ENCODE data around the gene LIX1L. TPM values are rescaled to one million over a fixed set of nuclear protein-coding genes. Genes with fewer than 3 reads are reported as not detected.

LIX1L gene
- total and polyA plus RNA-seq, 2 of the 13 experiments (the other 11 are each of a cell fraction or from before 2014, with no cell fraction given), result 8.1 to 24.9 TPM

GRCh38 chr1:145964328-145965118, 6.7 kb upstream of the LIX1L start, which contains the start of the genes ANKRD34A and POLR3GL (continued):
- TF ChIP-seq PRDM15 (CRISPR knock-in tag; IDR thresholded peaks at IDR 0.05) (no peak), ETV6 (CRISPR knock-in tag; conservative IDR thresholded peaks at IDR 0.05) (peak; percentile 83), ZBTB39 (CRISPR knock-in tag; IDR thresholded peaks at IDR 0.05) (no peak), PCBP1 (IDR thresholded peaks at IDR 0.05; ENCODE audit: borderline replicate concordance, low read depth, low read length) (no peak), RORA (CRISPR knock-in tag; IDR thresholded peaks at IDR 0.05) (no peak), PHF21A (CRISPR knock-in tag; IDR thresholded peaks at IDR 0.05) (peak; percentile 49; the same call in 1 of the 2 replicates), HOXA9 (CRISPR knock-in tag; IDR thresholded peaks at IDR 0.05; ENCODE audit: borderline replicate concordance) (no peak), IRF2 (CRISPR knock-in tag; IDR thresholded peaks at IDR 0.05) (peak; percentile 32; the same call in 1 of the 2 replicates), TAF15 (IDR thresholded peaks at IDR 0.05; ENCODE audit: low read depth, low read length, poor library complexity, severe bottlenecking) (no peak), TCF7L2 (IDR thresholded peaks at IDR 0.05; ENCODE audit: low read depth, low read length) (no peak), ZNF589 (CRISPR knock-in tag; conservative IDR thresholded peaks at IDR 0.05) (no peak), TFAP4 (IDR thresholded peaks at IDR 0.05; ENCODE audit: borderline replicate concordance, low read depth) (peak; percentile 95), FOXM1 (CRISPR knock-in tag; IDR thresholded peaks at IDR 0.05) (no peak), ZSCAN25 (CRISPR knock-in tag; IDR thresholded peaks at IDR 0.05) (0 out of 2 replicates have a peak, but pooled peaks have one; percentile 25), ZNF546 (CRISPR knock-in tag; conservative IDR thresholded peaks at IDR 0.05) (no peak), SNAI1 (CRISPR knock-in tag; IDR thresholded peaks at IDR 0.05; ENCODE audit: borderline replicate concordance) (no peak), THAP7 (CRISPR knock-in tag; IDR thresholded peaks at IDR 0.05) (no peak), MBNL3 (CRISPR knock-in tag; conservative IDR thresholded peaks at IDR 0.05) (no peak), NR1H2 (CRISPR knock-in tag; IDR thresholded peaks at IDR 0.05; ENCODE audit: borderline replicate concordance, low read depth) (no peak)

Measured in HepG2 (cell line).